NCI-H1694 treated with DMSO at 0.1 percent for 48 hours (cell line): ENCODE data around the gene MLANA.
A peak's percentile ranks its signal among the peaks of the same experiment; 100 is the strongest.
"Not testable (repeated sequence)": the region's sequence is repeated elsewhere in the genome, so short reads cannot be mapped to it uniquely, and the experiment has no call there.

Source experiments
- DNase-seq: peaks from one replicate; lab custom pipeline; 2025; lab: John Stamatoyannopoulos, UW

The MLANA gene

GRCh38 chr9:5869315-5870019, 21.2 kb upstream of the MLANA start:
- DNase-seq: no peak

GRCh38 chr9:5870020-5870339, 20.7 kb upstream of the MLANA start:
- no peak for DNase-seq

GRCh38 chr9:5870691-5871090, 20.0 kb upstream of the MLANA start:
- DNase-seq: no peak

GRCh38 chr9:5871785-5872184, 18.9 kb upstream of the MLANA start:
- DNase-seq: no peak

GRCh38 chr9:5872511-5872910, 18.2 kb upstream of the MLANA start:
- no peak for DNase-seq

GRCh38 chr9:5873439-5873838, 17.2 kb upstream of the MLANA start:
- no peak for DNase-seq

- DNase-seq: no peak
These were observed 16.6 kb upstream of the MLANA start for GRCh38 chr9:5874048-5874447.

GRCh38 chr9:5876026-5876425, 14.7 kb upstream of the MLANA start:
- no peak for DNase-seq

- DNase-seq: no peak
These were observed 14.0 kb upstream of the MLANA start for GRCh38 chr9:5876711-5877110.

GRCh38 chr9:5879419-5880181, 11.1 kb upstream of the MLANA start:
- DNase-seq: no peak

- DNase-seq: not testable (repeated sequence)
These were observed 8.3 kb upstream of the MLANA start for GRCh38 chr9:5882244-5883012.

- DNase-seq: no peak
These were observed 6.5 kb upstream of the MLANA start for GRCh38 chr9:5884191-5884590.

GRCh38 chr9:5886114-5886939, 4.4 kb upstream of the MLANA start:
- DNase-seq: peak; percentile 55

- no peak for DNase-seq
These were observed 1.9 kb downstream of the MLANA start for GRCh38 chr9:5892456-5893133.

GRCh38 chr9:5893134-5893505, 2.4 kb downstream of the MLANA start:
- DNase-seq: no peak

GRCh38 chr9:5893591-5894236, 3.0 kb downstream of the MLANA start:
- no peak for DNase-seq

- no peak for DNase-seq
These were observed 3.7 kb downstream of the MLANA start for GRCh38 chr9:5894237-5894959.

- no peak for DNase-seq
These were observed 5.1 kb downstream of the MLANA start for GRCh38 chr9:5895782-5896181.

GRCh38 chr9:5896863-5897262, 6.2 kb downstream of the MLANA start:
- DNase-seq: no peak

GRCh38 chr9:5897851-5898250, 7.2 kb downstream of the MLANA start:
- no peak for DNase-seq
